GM13977 (cell line): ENCODE results near the gene GSTA5.
"Not testable (repeated sequence)": the region's sequence is repeated elsewhere in the genome, so short reads cannot be mapped to it uniquely, and the experiment has no call there.

Experiments used
- DNase-seq: peaks from one replicate; pipeline ENCODE4 v3.0.0; 2012; ENCODE audit warnings: low spot score
- CTCF ChIP-seq: IDR thresholded peaks from 2 replicates; pipeline ENCODE4 v1.5.1; 2012; ENCODE audit warnings: mild to moderate bottlenecking, control low read depth; ENCODE audit not compliant: insufficient read depth; ENCODE audit errors: extremely low read depth, missing control alignments
- in situ Hi-C: fragments of 300-500 bp; cut with MboI; formaldehyde crosslinking; loops from one replicate; pipeline ENCODE4 v1.12.0; 2022; ENCODE audit warnings: low sequenced_read_pairs, low pct_unique_long_range_greater_than_20kb, mixed read lengths, inconsistent platforms; ENCODE audit not compliant: unreplicated experiment

Gene GSTA5

GRCh38 chr6:52790861-52791260, 49.8 kb downstream of the GSTA5 start:
- no peak for TF ChIP-seq CTCF
- in situ Hi-C loops: no loop called here

GRCh38 chr6:52789658-52790057, 51.0 kb downstream of the GSTA5 start:
- in situ Hi-C loops: loop anchor here (5.0 kb wide), 1 partner anchor 38 kb away; no protein-coding TSS in a partner anchor
- DNase-seq: not testable (repeated sequence)

More at GRCh38 chr6:52790861-52791260, 49.8 kb downstream of the GSTA5 start:
- DNase-seq: no peak

GRCh38 chr6:52788478-52788877, 52.1 kb downstream of the GSTA5 start:
- in situ Hi-C loops: loop anchor here (5.0 kb wide), 1 partner anchor 39 kb away; no protein-coding TSS in a partner anchor
- DNase-seq: no peak
- TF ChIP-seq CTCF: no peak

- TF ChIP-seq CTCF: no peak
- DNase-seq: no peak
- in situ Hi-C loops: loop anchor here (5.0 kb wide), 1 partner anchor 39 kb away; no protein-coding TSS in a partner anchor
Observed at GRCh38 chr6:52787917-52788316, 52.7 kb downstream of the GSTA5 start.

GRCh38 chr6:52786249-52786956, 54.2 kb downstream of the GSTA5 start:
- in situ Hi-C loops: loop anchor here (5.0 kb wide), 1 partner anchor 41 kb away; no protein-coding TSS in a partner anchor
- DNase-seq: no peak
- TF ChIP-seq CTCF: no peak

GRCh38 chr6:52782696-52783274, 57.8 kb downstream of the GSTA5 start:
- in situ Hi-C loops, DNase-seq: not testable (repeated sequence)

- DNase-seq, in situ Hi-C loops: not testable (repeated sequence)
Observed at GRCh38 chr6:52782209-52782608, 58.4 kb downstream of the GSTA5 start.
